IgD-negative memory B cell (primary cell): ENCODE data around the gene CDNF. TPM values are rescaled to one million over a fixed set of nuclear protein-coding genes. Genes with fewer than 3 reads are reported as not detected.
"Not testable (repeated sequence)": the region's sequence is repeated elsewhere in the genome, so short reads cannot be mapped to it uniquely, and the experiment has no call there.

Source experiments
- H3K27ac Mint-ChIP-seq, 3 donors: one replicate each; pipeline ENCODE4 v1.8.0; 2020 to 2022; ENCODE audit warnings: mild to moderate bottlenecking in 3 of 3, mixed read lengths in 3 of 3, moderate library complexity in 1 of 3
- H3K27me3 Mint-ChIP-seq: one replicate; pipeline ENCODE4 v1.8.0; 2021; ENCODE audit warnings: mixed read lengths
- H3K36me3 Mint-ChIP-seq: one replicate; pipeline ENCODE4 v1.8.0; 2020; ENCODE audit warnings: mild to moderate bottlenecking, mixed read lengths
- H3K4me1 Mint-ChIP-seq, 3 donors: one replicate each; pipeline ENCODE4 v1.8.0; 2020 to 2022; ENCODE audit warnings: mixed read lengths in 3 of 3, mild to moderate bottlenecking in 1 of 3
- H3K4me3 Mint-ChIP-seq, 4 donors: one replicate each; pipeline ENCODE4 v1.8.0; 2020 to 2022; ENCODE audit warnings: mild to moderate bottlenecking in 4 of 4, mixed read lengths in 4 of 4, moderate library complexity in 3 of 4
- H3K9me3 Mint-ChIP-seq, 3 donors: one replicate each; pipeline ENCODE4 v1.8.0; 2020 to 2021; ENCODE audit warnings: mixed read lengths in 3 of 3, mild to moderate bottlenecking in 1 of 3
- polyA plus RNA-seq: library from polyadenylated mRNA; unstranded; fragments of 300-500 nt; fragmentation: Illumina TruSeq; gene quantifications from one replicate; pipeline ENCODE4 v1.2.3, GENCODE V29; 2021

The CDNF gene
- polyA plus RNA-seq, result 1.1 TPM

DNA sequence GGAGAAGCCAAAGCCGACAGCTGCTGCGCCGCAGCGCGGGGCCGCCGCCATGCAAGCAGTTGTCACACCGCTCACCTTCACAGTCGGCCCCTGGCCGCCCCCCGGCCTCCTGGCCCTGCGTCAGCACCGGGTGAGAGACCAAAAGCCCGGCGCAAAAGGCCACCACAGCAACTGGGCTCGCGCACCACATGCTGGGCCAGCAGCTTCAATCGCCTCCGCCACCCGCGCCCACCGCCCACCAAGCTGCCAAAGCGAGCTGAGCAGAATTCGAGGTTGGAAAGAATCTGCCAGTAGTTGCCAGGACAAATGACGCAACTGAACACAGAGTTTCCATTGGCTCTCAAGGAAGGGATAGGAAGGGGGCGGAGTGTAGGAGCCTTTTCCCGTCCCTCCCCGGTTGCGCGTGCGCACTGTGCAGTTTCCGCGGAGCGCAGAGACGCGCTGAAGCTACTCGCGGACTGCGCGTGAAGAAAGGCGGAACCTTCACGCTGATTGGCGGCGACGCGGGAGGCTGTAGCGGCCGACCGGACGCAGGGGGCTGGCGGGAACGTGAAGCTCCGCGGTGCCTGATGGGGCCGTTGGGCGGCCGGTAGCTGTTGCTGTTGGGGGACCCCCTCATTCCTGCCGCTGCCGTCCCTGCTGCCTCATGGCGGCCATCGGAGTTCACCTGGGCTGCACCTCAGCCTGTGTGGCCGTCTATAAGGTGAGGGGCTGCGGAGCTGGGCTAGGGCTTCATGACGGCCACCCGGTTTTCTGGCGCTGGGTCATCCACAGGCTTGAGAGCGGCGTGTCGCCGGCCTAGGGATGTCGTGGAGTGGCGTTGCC is at the start of gene CDNF, which contains the start of the genes HSPA14 and MSANTD7:
CDNF (minus strand) TSS at position 281 of the 825 bp plus-strand sequence; CDS start at position 190, 91 bp downstream.
HSPA14 (plus strand) TSS at position 550 of the 825 bp plus-strand sequence; CDS start at position 647, 97 bp downstream.
MSANTD7 (plus strand) TSS at position 550 of the 825 bp plus-strand sequence. CDS start 3,979 bp downstream, outside the sequence.
- Mint-ChIP-seq H3K4me3 (peak within 1 kb of the TSS; percentile 87 to 98 (median 97)), H3K27ac (peak within 1 kb of the TSS; percentile 43 to 94 (median 94)), H3K36me3 (no peaks in the 10 kb centered on the region), H3K27me3 (no peaks in the 10 kb centered on the region), H3K9me3 (no peaks in the 10 kb centered on the region), H3K4me1 (peaks cover 0 to 16% (median 16%) of the 10 kb centered on the region in 3 donors)

DNA sequence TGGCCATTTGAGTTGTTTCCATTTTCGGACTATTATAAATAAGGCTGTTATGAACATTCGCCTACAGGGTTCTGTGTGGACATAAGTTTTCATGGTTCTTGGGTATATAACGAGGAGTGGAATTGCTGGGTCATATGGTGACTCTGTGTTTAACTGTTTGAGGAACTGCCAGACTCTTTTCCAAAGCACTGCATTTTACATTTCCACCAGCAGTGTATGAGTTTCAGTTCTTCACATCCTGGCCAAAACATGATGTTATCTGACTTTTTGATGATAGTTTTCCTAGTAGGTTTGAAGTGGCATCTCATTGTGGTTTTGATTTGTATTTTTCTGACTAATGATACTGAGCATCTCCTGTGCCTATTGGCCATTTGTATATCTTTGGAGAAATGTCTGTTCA is 46.2 kb upstream of the CDNF start:
- Mint-ChIP-seq H3K4me3 (peak overlapping the region in 1 of 4 donors; percentile 22), H3K4me1 (peaks cover 4 to 11% (median 9%) of the 10 kb centered on the region in 3 donors), H3K27me3 (no peaks in the 10 kb centered on the region), H3K27ac (peak overlapping the region in 1 of 3 donors; percentile 53), H3K36me3 (no peaks in the 10 kb centered on the region), H3K9me3 (no peaks in the 10 kb centered on the region)

DNA sequence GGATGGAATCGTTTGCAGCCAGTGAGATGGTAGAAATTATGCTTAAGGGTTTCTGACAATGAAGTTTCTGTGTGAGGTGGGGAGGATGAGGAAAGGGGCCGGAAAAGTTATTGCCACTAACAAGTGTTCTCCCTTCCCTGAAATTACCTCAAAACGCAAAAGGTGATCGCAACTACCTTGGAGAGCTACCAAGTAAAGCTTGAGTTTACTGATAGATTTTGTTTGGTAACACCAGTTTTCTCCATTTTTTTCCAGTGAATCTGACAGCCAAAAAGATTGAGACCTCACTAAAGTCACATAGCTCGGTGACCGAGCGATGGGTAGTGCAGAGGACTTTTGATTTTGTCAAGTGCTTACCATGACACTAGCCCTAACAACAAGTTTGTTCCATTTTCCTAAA is 42.4 kb upstream of the CDNF start:
- peaks cover 12 to 16% (median 13%) of the 10 kb centered on the region in 3 donors for H3K4me1 Mint-ChIP-seq
- no peaks in the 10 kb centered on the region for H3K27me3 Mint-ChIP-seq
- H3K36me3 Mint-ChIP-seq, result no peaks in the 10 kb centered on the region
- peak overlapping the region; percentile 87 to 96 (median 93) for H3K4me3 Mint-ChIP-seq
- no peaks in the 10 kb centered on the region for H3K9me3 Mint-ChIP-seq
- H3K27ac Mint-ChIP-seq, result peak overlapping the region in 2 of 3 donors; percentile 87

DNA sequence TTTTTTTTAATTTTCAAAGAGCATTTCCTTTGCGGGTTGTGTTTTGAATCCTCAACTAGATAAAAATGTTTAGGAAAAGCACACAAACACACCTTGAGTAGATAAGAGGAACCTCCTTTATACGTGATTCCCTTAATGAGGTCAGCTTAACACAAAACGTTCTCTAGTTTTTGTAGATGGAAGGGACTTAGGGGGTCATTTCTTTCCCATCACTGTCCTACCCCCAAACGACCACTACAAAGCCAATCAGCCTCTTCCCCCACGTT is 42.0 kb upstream of the CDNF start:
- Mint-ChIP-seq H3K27ac (peak overlapping the region; percentile 23 to 87 (median 87)), H3K9me3 (no peaks in the 10 kb centered on the region), H3K27me3 (no peaks in the 10 kb centered on the region), H3K4me3 (peak overlapping the region; percentile 87 to 96 (median 93)), H3K4me1 (peaks cover 12 to 16% (median 13%) of the 10 kb centered on the region in 3 donors), H3K36me3 (no peaks in the 10 kb centered on the region)

DNA sequence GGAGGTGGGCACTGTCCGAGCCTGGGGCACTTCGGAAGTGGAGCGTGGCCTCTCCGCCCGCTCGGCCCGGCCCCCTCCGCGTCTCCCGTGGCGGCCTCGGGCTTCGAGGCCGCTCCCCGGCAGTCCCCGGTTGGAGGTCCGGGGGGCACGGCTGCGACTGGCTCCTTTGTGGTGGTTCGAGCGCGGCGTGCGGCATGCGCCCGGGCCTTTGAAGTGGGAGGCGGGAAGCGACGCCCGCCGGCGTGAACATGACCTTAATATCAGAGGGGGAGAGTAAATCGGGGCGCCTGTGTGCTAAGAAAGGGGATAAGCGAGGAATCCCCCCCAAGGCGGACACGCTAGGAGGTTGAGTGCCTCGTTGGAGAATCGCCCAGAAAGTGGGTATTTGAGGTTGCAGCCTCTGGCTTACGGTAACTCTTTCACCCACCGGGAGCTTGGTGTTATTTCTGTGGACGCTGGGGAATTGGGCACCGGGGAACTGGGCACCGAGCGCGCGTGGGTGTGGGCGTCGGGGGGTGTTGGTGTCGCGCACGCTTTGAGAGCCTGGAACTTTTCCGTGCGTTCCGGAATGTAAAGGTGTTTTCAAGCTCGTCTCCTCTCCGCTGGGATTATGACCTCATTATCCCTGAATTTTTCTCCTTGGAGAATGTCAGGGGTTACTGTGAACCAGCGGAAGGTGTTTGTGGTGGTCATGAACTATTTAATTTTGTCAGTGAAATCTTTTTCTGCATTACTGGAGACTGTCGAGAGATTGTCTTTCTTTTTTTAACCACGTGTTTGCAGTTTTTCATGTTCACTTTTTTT is 41.5 kb upstream of the CDNF start:
- H3K27ac Mint-ChIP-seq, result peak overlapping the region; percentile 23 to 87 (median 87)
- no peaks in the 10 kb centered on the region for H3K27me3 Mint-ChIP-seq
- no peaks in the 10 kb centered on the region for H3K9me3 Mint-ChIP-seq
- H3K36me3 Mint-ChIP-seq, result no peaks in the 10 kb centered on the region
- peak overlapping the region; percentile 87 to 96 (median 93) for H3K4me3 Mint-ChIP-seq
- H3K4me1 Mint-ChIP-seq, result peaks cover 12 to 16% (median 13%) of the 10 kb centered on the region in 3 donors

DNA sequence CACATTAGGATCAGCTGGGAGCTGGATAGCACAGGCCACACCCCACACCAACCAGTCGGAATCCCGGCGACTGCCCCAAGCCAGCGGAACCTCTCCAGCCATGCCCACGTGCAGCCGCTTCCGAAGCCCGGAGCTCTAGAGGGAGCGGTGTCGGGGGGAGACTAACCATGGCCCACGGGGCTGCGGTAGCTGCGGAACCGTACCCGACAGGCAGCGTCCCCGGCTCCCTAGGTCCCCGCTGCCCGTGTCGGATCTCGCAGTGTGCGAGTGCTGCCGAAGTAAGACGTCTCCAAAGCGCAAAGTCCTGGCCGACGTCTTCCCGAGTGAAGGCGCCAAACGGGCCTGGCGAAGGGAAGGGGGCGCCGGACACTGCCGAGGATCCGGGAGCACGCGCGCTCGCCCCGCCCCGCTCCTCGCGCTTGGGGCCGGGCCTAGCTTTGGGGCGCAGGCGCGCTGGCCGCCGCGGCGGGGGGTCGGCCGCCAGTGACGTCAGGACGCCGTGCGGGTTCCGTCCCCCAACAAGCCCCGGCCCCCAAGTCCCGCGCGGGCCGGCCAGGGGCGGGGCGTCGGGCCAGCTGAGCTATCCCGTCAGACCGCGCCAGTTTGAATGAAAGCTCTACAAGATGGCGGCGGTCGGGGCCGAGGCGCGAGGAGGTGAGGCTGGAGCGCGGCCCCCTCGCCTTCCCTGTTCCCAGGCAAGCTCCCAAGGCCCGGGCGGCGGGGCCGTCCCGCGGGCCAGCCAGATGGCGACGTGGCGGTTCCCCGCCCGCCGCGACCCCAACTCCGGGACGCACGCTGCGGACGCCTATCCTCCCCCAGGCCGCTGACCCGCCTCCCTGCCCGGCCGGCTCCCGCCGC is 40.7 kb upstream of the CDNF start, which contains the start of gene SUV39H2:
SUV39H2 (plus strand) TSS at position 601 of the 858 bp plus-strand sequence; CDS start at position 624, 23 bp downstream.
- Mint-ChIP-seq H3K27me3 (no peaks in the 10 kb centered on the region), H3K4me3 (peak within 1 kb of the TSS; percentile 93 to 98 (median 96)), H3K36me3 (no peaks in the 10 kb centered on the region), H3K27ac (peak within 1 kb of the TSS; percentile 81 to 90 (median 87)), H3K9me3 (no peaks in the 10 kb centered on the region), H3K4me1 (peaks cover 12 to 16% (median 13%) of the 10 kb centered on the region in 3 donors)

DNA sequence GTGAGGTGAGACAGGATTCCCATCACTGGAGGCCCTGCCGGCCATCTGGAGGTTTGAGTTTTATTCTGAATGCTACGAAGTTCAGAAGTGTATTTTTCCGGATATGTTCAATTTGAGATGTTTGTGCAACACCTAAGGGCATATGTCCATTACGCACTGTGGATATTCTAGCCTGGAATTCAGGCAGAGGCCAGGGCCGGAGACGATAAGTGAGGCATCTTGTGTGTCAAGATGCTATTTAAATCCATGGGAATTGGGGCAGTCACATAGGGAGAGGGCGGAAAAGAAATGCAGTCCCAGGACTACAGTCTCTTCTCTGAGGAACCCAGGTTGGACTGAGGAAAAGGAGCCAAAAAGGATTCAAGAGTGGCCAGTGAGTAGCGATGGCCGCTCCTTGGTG is 38.9 kb upstream of the CDNF start:
- H3K27me3 Mint-ChIP-seq, result no peaks in the 10 kb centered on the region
- H3K4me3 Mint-ChIP-seq, result peak overlapping the region; percentile 93 to 98 (median 96)
- no peak overlapping the region for H3K27ac Mint-ChIP-seq
- no peaks in the 10 kb centered on the region for H3K36me3 Mint-ChIP-seq
- H3K9me3 Mint-ChIP-seq, result no peaks in the 10 kb centered on the region
- peaks cover 5 to 14% (median 12%) of the 10 kb centered on the region in 3 donors for H3K4me1 Mint-ChIP-seq

DNA sequence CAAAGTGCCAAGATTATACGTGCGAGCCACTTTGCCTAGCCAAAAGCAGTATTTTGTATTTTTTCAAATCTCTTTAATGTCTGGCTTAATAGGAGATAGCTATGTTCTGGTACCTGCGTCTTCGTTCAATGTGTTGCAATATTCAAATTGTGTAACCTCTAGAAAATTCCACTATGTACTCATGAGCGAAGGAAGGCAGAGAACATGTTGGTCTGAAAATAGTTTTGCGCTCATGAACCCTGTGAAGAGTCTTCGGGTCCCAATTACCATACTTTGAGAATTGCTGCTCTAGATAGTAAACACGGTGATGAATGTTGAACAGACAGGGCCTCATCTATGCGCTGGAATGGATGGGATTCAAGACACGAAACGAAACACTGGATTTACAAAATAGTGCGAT is 38.1 kb upstream of the CDNF start:
- no peak overlapping the region for H3K27ac Mint-ChIP-seq

DNA sequence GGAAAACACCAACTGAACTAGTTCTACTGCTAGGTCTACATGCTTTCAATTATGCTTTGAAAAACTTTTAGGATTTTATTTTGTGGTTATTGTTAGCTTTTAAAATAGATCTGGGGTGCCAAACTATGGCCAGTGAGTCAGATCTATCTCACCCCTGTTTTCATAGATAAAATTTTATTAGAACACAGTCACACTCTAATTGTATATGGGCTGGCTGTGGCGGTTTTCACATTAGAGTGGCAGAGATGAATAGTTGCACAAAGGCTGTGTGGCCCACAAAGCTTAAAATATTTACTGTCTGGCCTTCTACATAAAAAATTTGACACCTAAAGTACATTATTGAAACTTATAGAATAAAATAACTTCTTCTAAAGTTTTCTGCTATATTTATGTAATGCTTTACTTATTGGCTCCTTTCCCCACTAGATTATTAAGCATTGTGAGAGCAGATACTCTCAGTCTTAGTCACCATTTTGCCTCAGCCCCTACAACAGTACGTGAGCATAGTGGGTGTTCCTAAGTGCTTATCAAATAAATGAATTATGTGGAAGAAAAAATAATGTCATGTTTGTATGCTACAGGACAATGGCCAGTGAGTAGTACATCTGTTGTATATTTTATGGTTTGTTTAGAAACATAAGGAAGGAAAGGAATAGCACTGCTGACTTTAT is 35.4 kb upstream of the CDNF start:
- Mint-ChIP-seq H3K27ac (peak overlapping the region in 1 of 3 donors; percentile 28), H3K9me3 (no peaks in the 10 kb centered on the region), H3K4me3 (no peak overlapping the region), H3K27me3 (no peaks in the 10 kb centered on the region), H3K4me1 (peaks cover 4 to 9% (median 8%) of the 10 kb centered on the region in 3 donors), H3K36me3 (no peaks in the 10 kb centered on the region)

More for the DNA sequence above, 38.1 kb upstream of the CDNF start:
- Mint-ChIP-seq H3K4me3 (peak overlapping the region in 1 of 4 donors; percentile 96), H3K4me1 (peaks cover 4 to 14% (median 14%) of the 10 kb centered on the region in 3 donors), H3K27me3 (no peaks in the 10 kb centered on the region), H3K9me3 (no peaks in the 10 kb centered on the region), H3K36me3 (no peaks in the 10 kb centered on the region)

DNA sequence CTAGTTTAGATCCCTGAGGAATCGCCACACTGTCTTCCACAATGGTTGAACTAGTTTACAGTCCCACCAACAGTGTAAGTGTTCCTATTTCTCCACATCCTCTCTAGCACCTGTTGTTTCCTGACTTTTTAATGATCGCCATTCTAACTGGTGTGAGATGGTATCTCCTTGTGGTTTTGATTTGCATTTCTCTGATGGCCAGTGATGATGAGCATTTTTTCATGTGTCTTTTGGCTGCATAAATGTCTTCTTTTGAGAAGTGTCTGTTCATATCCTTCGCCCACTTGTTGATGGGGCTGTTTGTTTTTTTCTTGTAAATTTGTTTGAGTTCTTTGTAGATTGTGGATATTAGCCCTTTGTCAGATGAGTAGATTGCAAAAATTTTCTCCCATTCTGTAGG is 27.0 kb upstream of the CDNF start:
- not testable (repeated sequence) for H3K4me1 Mint-ChIP-seq, H3K27ac Mint-ChIP-seq, H3K9me3 Mint-ChIP-seq, H3K36me3 Mint-ChIP-seq, H3K27me3 Mint-ChIP-seq, H3K4me3 Mint-ChIP-seq

DNA sequence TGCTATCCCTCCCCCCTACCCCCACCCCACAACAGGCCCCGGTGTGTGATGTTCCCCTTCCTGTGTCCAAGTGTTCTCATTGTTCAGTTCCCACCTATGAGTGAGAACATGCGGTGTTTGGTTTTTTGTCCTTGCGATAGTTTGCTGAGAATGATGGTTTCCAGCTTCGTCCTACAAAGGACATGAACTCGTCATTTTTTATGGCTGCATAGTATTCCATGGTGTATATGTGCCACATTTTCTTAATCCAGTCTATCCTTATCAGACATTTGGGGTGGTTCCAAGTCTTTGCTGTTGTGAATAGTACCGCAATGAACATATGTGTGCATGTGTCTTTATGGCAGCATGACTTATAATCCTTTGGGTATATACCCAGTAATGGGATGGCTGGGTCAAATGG is 26.6 kb upstream of the CDNF start:
- H3K4me3 Mint-ChIP-seq, H3K9me3 Mint-ChIP-seq, H3K36me3 Mint-ChIP-seq, H3K27ac Mint-ChIP-seq, H3K4me1 Mint-ChIP-seq, H3K27me3 Mint-ChIP-seq: not testable (repeated sequence)

DNA sequence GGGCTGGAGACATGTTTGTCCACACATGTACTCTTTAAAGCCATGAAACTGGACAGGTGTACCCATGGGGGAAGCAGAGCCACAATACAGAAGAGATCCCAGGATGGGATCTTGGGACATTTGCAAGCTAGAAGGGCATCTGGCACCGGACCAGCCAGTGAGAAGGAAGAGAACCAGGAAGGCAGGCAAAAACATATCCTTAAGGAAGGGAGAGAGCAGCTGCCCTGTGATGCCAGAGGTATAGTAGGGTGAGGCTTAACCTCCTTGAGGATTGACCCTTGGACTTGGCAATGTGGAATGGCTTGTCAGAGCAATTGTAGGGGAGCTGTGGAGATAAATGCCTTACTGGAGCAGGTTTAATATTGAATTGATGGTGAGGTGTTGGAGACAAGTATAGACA is 23.0 kb upstream of the CDNF start:
- no peaks in the 10 kb centered on the region for H3K9me3 Mint-ChIP-seq
- no peak overlapping the region for H3K4me3 Mint-ChIP-seq
- H3K27me3 Mint-ChIP-seq, result no peaks in the 10 kb centered on the region
- H3K36me3 Mint-ChIP-seq, result peaks cover 5% of the 10 kb centered on the region
- no peak overlapping the region for H3K27ac Mint-ChIP-seq
- peaks cover 0 to 5% (median 3%) of the 10 kb centered on the region in 3 donors for H3K4me1 Mint-ChIP-seq

DNA sequence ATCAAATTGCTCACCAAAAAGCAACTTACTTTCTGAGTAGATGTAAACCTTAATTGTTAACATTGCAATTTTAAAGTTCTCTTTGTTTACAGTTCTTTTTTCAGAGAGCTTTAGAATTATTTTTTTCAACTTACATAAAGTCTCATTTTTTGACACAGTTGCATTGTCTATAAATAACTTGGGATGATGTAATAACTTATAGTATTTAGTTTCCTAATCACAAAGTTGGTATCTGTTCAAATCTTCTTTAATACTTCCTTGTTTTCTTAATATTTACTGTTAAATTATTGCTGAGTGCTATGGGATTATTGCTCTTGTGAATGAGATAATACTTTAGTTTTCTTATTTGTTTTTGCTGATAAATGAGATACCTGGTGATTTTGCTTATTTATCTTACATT is 21.9 kb upstream of the CDNF start:
- no peaks in the 10 kb centered on the region for H3K27me3 Mint-ChIP-seq
- H3K4me1 Mint-ChIP-seq, result peaks cover 0 to 5% (median 3%) of the 10 kb centered on the region in 3 donors
- H3K9me3 Mint-ChIP-seq, result no peaks in the 10 kb centered on the region
- H3K36me3 Mint-ChIP-seq, result peaks cover 5% of the 10 kb centered on the region
- no peak overlapping the region for H3K4me3 Mint-ChIP-seq
- H3K27ac Mint-ChIP-seq, result no peak overlapping the region

DNA sequence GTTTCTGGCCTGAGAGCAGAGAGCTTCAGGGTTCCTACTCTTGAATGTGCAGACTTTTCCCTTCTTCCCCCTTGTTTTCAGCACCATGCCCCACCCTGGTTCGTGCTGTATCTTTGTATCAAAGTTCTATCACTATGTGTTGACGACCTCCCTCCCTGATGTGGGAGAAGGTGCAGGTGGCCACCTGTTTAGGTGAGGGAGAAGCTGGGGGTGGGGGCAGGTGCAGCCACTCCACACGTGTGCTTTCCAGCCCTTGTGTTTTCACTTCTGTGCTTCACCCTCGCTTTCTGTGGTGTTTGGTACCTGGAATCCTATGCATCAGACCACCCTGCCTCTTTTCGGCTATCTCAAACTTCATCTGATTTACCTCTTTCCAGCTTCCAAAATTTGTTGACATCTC is 21.2 kb upstream of the CDNF start:
- peaks cover 0 to 5% (median 3%) of the 10 kb centered on the region in 3 donors for H3K4me1 Mint-ChIP-seq
- H3K27ac Mint-ChIP-seq, result peak overlapping the region in 1 of 3 donors; percentile 47
- H3K36me3 Mint-ChIP-seq, result peaks cover 5% of the 10 kb centered on the region
- no peaks in the 10 kb centered on the region for H3K27me3 Mint-ChIP-seq
- no peaks in the 10 kb centered on the region for H3K9me3 Mint-ChIP-seq
- no peak overlapping the region for H3K4me3 Mint-ChIP-seq
